GM18873 (cell line): ENCODE measurements around the gene INPP5A.
"Not testable (repeated sequence)": the region's sequence is repeated elsewhere in the genome, so short reads cannot be mapped to it uniquely, and the experiment has no call there.

ENCODE experiments used
- ATAC-seq: cut with Tn5 transposase; IDR thresholded peaks from one replicate; pipeline ENCODE4 v1.9.1; 2021; ENCODE audit warnings: mild to moderate bottlenecking, moderate library complexity, moderate number of reproducible peaks; ENCODE audit not compliant: unreplicated experiment, low FRiP score

INPP5A gene

DNA sequence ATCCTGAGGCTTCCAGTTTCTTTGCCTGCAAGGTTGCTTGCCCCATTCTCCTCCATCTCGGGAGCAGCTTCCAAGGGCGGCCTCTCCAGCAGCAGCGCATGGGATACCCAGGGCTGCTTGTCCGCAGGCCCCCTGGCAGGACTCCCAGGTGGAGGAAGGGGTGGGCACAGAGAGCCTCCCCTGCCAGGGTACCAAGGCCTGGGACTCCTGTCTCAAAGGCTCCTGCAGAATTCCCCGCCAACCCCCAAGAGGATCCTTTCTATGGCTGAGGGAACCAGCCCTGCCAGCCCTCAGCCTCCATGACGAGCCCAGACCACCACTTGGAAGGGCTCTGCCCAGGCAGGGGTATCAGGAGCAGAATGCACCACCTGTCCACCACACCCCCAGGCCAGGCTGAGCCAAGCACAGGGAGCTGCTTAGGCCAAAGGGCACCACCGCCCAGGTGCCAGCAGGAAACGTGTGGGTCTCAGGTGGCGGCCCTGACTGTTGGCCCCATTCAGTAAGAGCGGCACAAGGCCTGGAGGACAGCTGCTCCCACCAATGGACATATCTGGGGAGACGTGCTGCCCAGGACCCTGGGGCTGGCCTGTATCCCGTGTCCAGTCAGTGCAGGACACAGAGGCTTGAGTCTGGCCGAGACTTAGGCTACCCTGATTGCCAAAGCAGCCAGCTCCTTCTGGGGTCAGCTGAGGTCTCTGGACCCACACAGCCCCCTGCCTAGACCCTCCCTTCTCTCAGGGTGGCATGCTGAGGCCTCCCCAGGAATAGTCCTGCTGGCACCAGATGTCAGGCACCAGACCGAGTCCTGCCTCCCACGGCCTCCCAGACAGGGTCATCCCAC, 33.8 kb upstream of the INPP5A start:
- no peak for ATAC-seq

DNA sequence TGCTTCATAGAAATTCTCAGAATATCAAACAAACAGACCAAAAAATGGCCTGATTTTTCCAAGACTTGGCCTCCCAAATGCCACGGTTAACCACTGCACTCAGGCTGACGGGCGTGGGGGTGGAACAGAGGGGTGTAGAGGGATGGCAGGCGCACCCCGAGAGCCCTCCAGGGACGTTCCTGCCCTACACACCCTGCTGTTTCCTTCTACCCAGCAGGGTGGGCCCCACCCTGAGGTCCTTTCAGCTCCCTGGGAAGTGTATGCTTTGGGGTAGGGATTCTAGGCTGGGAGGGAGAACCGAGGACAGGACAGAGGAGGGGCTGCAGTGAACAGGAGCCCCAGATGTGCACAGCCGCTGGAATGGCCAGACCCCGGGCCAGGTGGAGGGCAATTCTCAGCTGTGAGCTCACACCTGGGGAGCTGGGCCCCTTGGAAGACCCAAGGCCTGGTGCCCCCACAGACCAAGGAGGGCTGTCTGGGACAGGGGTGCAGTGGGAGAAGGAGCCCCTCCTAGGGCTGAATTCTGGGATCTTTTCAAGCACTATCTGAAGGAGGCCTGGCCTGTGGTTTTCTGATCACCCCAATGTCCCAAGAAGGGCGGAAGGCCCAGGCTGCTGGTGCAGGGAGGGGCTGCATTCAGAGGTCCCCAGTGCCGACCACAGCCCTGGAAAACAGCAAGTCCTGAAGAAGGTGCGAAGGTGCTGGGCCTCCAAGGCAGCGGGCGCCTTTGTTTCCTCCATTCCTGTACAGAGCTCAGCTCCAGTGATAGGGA, 32.9 kb upstream of the INPP5A start:
- ATAC-seq = no peak

DNA sequence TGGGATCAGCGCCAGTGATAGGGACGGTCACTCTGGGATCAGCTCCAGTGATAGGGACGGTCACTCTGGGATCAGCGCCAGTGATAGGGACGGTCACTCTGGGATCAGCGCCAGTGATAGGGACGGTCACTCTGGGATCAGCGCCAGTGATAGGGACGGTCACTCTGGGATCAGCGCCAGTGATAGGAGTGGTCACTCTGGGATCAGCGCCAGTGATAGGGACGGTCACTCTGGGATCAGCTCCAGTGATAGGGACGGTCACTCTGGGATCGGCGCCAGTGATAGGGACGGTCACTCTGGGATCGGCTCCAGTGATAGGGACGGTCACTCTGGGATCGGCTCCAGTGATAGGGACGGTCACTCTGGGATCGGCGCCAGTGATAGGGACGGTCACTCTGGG, 32.0 kb upstream of the INPP5A start:
- not testable (repeated sequence) for ATAC-seq

DNA sequence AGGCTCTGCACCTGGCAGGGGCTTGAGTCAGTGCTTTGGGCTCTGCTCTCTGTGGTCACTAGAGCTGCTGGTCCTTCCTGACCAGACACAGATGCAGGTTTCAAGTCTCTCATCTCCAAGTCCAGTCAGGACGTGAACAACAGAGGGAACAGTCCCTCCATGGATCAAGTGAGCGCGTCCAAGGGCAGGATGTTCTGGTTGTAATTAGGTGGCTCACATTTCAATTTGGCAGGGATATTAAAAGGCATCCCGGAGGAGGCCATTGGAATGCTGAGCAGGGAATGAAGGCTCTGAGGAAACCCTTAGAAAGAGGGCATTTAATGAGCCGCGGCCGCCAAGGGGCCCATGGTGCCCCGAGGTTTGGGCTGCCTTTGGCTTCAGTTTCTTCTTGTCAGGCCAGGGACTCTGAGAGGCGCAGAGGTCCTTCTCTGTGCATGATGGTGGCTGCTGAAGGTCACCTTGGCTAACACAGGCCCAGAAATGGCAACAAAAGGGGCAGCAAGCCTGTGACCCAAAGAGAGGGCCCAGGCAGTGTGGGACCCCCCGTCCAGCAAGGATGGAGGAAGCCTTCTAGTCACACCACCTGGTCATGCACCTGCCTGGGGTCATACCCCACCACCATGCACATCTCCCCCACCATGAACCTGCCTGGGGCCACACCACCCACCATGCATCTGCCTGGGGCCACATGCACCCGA, 30.7 kb upstream of the INPP5A start:
- ATAC-seq = no peak

DNA sequence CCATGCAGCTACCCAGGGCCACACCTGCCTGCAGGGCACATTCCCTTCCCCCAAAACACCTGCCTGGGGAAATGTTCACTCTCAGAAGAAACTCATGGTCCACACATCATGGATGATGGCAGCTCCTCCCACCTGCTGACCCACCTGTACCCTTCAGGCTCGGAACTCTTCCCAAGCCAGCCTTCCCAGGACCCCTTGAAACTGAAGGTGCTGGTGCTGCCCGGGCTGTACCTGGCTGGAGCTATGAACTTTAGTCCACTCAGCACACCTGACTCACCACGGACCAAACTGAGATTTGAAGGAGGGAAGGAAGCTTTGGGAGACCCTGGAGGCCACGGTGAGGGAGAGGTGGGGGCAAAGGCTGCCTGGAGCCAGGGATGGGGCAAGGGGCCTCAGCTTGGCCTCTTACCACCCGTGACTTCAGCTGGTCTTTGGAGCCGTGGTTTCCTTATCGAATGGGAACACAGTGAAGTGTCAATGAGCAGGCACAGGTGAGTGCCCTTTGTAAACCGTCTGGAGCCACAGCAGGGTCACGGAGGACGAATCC, 30.1 kb upstream of the INPP5A start:
- no peak for ATAC-seq

DNA sequence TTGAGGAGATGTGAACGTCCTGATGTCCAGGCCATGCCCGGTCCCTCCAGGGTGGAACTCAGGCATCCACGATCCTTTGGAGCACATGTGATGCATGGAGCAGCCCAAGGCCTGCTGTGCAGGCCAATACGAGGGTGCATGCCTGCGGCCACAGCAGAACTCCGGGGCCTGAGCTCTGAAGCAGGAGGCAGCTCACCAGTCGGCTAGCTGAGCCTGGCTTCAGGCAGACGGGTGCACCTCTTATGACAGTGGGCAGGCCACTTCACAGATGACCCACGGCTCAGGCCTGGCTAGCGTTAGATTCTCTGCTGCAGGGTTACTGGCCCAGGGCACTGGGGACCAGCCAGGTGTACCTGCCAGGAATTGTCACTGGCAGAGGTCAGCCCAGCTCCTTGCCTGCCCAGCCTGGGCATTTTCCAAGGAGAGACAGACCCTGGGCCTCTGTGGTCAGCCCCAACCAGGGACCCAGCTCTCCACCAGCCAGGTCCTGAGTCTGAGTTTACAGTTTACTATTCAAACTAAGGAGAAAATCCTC, 29.6 kb upstream of the INPP5A start:
- ATAC-seq = no peak

DNA sequence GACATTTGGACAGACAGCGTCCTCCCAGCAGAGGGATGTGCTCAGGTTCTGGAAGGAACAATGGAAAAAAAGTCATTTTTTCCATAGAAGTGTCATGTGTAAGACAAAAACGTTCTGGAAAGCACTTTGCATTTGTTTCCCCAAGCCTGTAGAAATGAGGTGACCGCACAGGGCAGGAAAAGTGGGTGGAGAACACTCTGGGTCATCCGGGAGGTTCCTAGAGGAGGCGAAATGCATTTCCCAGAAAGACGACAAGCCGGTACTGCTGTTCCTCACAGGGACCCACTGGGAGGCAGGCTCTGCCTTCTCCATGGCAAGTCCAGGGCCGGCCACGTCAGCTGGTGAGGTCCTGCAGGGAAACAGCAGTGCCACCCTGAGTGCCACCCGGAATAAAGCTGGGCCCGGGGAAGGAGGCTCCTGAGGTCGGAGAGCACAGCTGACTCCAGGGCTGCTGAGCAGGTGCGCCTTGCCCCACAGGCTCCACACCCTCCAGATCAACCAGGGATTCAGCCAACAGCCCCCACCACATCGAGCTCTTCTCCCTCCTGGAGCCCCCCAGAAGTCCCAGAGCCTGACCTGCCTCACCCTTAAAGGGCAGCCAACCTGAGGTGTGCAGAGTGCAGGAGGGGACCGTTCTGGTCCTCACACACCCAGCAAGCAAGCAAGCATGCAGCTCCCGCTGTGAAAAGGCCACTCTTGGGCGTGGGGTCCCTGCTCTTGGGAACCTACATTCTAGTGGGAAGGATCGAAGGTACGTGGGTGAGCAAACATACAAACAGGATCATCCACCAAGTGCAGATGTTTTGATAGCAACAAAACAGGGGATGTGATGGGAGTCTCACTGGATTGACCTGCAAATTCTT, 28.8 kb upstream of the INPP5A start:
- ATAC-seq = no peak

DNA sequence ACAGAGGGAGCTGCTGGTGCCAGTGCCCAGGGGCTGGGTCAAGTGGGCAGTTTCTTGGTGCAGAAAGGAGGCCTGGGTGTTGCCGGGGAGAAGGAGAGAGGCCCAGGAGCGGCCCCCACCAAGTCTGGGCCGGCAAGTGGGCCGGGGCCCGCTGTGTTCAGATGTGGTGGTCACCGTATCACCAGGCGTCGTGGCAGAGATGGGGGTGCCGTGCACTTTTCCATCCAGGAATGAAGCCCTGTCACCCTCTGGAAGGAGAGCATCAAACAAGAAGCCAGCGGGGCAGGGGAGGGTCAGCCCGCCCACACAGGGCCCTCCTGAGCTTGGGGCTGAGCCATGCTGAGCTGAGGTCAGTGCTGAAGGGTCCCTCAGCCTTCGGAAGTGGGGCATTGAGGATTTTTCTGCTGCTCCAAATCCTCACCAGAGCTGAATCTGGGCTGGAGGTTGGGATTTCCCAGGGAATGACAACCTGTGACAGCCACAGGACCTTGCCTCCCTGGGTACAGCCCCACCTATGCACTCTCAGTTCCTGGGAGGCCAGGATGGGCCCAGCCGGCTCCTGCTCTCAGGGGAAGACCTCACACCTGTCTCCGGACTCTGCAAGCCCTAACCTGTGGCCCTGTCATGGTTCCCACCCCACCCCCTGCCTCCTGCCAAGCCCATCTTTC, 27.9 kb upstream of the INPP5A start:
- no peak for ATAC-seq

DNA sequence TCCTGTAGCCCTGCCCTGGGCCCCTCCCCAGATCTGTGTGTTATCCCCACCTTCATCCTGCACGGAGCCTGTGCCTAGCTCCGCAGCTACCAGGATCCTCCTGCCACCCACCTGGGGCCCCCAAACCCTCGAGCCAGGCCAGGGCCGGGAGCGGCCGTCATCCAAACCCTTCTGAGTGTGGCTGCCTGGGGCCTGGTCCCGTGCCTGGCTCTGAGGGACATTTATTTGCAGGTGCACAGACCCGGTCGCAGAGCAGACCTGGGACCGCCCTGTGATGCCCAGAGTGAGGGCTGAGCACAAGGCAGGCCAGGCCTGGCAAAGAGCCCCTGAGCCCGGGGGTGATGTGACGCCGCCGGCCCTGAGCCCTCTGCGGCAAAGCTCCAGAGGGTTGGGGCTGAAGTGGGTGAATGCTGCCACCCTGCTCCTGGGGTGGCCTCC, 27.4 kb upstream of the INPP5A start:
- no peak for ATAC-seq

DNA sequence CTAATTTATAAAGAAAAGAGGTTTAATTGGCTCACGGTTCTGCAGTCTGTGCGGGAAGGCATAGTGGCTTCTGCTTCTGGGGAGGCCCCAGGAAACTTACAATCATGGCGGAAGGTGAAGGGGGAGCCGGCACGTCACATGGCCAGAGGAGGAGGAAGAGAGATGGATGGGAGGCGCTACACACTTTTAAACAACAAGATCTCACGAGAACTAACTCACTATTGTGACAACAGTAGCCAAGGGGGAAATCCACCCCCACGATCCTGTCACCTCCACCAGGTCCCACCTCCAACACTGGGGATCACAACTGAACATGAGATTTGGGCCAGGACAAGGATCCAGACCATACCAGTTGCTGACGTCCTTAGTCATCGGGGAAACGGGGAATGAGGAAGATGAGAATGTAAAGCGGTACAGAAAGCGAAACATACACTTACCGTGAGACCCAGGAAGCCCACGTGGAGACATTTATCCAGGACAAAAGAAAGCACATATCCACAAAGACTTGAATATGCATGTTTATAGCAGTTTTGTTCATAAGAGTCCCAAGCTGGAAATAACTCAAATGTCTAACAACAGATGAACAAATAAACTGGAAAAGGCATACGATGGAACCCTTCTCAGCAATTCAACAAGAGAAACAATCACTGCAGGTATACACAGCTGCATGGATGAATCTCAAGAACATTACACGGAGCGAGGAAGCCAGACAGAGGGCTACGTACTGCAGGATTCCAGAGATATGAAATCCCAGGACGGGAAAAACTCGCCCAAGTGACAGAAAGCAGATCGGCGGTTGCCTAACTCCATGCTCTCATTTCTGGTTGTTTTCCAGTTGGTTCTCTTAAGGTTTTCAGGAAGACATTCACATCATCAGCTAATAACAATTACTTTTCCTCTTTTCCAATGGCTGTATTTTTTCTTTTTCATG, 26.2 kb upstream of the INPP5A start:
- no peak for ATAC-seq

DNA sequence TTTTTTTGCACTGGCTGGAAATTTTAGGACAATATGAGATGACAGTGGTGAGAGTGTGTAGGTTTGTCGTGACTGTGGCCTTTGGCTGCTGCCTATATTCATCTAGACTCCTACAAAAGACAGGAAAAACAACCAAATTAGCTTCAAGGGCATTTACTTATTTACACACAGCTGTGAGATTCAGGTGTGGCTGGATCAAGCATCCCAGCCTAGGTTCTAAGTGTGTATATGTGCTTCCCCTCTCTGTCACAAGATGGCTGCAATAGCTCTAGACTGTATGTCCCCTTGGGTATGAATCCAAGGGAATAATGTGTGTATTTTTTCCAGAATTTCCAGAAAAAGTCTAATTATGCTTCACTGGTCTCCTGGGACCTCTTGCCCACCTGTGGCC, 25.5 kb upstream of the INPP5A start:
- no peak for ATAC-seq

DNA sequence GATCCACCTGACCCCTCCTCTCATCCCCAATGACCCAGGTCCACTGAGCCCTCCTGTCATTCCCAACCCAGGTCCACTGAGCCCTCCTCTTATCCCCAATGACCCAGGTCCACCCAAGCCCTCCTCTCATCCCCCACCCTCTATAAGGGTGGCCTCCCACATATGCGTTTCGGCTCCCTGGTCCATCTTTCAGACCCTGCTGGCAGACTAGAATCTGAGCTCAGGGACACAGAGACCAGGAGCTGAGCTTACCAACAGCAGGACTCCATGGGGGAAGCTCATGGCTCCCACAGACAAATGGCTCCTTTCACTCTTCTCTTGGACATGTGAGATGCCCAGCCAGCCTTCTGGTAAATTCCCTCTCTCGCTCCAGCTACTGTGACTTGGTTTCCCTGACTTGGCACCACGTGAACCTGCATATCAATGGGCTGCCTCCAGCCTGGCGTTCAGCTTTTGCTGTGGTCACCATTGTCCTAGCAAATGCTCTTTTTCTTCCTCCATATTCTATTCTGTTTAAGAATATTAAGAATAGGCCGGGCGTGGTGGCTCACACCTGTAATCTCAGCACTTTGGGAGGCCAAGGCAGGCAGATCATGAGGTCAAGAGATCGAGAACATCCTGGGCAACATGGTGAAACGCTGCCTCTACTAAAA, 24.8 kb upstream of the INPP5A start:
- no peak for ATAC-seq

DNA sequence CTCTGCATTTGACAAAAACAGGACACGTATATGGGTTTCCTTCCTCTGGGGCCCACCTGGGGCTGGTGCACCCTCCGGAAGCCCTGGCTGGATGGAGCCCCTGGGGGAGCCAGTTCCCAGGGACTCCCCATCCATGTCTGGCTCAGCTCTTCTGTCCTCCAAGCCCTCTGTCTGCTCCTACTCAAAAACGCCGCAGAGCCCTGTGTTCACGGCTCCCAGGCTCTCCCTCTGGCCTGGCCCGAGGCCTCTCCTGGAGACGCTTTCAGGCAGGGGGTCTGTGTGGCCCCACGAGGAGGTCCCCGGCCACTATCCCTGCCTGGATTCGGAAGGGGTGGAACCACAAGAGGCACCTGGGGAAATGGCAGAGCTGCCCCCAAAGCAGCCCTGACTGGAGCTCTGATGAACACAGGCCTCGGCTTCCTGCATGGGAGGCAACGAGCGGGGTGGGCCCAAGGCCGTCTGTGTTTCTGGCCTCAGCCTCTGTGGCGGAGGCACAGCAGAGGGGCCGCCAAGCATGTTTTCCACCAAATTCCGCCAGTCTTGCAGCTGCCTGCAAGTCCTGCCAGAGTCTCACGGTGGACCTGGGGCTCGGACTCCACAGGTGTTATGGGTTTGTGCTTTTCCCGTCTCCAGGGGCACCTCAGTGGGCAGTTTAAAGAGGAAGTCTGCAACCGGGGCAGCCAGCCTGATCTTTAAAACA, 22.6 kb upstream of the INPP5A start:
- ATAC-seq = no peak

DNA sequence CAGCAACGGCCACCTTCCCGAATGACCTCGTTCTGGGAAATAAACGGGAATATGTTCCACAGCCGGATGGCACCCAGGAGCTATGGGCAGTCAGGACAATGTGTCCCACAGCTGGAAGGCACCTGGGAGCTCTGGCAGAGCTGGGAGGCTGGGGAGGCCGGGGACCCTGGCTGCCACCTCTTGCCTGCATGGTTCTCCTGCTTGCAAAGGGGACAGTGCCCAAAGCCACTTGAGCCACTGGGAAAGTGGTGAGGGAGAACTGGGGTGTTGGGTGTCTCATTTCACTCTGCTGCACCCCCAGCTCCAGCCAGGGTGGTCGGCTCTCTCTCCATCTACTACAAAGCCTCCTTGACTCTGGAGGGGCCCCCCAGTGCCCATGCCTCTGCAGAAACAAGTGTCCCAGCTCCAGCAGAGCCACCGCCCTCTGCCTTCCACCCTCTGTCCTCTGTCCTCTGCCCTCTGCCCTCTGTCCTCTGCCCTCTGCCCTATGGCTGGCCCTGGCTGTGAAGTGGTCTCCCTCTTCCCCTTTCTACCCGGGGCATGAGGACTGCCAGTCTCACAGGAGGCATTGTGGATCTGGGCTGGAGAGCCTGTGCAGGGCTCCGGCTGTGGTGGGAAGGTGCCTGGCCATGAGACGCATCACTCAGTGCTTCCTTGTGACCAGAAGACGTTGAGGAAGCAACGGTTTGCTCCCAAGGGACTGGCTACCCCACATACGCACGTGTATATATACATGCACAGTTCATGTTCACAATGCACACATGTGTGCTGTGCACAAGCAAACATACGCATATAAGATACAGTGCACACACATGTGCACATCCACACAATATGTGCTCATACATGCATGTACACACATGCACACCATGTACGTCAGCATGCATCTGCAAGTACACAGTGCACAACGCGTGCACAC, 21.5 kb upstream of the INPP5A start:
- no peak for ATAC-seq

DNA sequence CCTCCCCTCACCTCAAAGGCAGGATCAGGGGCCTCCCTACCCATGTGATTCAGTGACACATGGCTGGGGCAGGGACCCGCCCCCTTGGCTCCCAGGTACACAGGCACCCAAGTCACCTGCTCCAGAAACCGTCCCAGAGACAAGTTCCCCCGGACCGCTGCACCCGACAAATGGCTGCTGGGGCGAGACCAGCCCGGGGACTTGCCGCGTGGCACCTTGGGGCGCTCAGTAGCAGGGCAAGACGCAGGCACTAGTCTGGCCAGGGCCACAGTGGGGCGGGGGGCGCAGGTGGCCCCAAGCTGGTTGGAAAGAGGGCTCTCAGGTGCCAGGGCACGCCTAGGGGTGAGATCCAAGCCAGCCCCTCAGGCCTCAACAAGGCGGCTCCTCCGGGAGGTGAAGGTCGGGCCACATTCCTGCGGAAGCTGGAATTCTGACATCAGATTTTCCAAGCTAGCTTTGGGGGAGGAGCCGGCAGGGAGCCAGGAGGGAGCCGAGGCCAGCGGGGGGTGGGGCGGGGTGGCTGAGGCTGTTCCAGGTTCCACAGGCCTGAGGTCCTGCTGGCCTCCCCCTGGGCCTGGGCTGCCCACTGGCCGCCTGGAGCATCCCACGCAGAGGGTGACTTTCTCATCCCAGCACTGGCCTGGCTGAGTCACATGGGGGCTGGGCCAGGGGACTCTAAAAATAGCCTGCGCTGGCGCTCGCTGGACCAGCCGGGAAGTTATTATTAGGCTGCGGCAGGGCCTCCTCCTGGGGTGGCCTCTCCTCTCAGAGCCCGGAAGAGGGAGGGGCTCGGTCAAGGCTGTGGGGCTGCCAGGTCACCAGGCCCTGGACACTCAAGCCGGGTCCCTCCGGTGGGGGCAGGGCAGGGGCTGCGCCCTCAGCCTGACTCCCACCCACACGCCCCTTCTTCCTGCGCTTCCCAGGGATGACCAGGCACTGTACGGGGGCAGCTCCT, 20.5 kb upstream of the INPP5A start:
- ATAC-seq = no peak
